ENCODE measurements around the gene MAGIX.

GRCh38 chrX:49184294-49185281 lies 22.0 kb downstream of the MAGIX start:
- TF ChIP-seq POLR2A (IDR thresholded peaks at IDR 0.05) (peak in 2 of 4 donors; percentile 58 to 73), CTCF (IDR thresholded peaks at IDR 0.05) (no peak)

Measured in upper lobe of left lung (tissue), 4 donors.